ENCODE measurements around the gene SGCB. TPM values are rescaled to one million over a fixed set of nuclear protein-coding genes. Genes with fewer than 3 reads are reported as not detected.

The SGCB gene
- total RNA-seq, 6 donors from 2014 or later: 6.2 to 30.3 (median 15.4) TPM

DNA sequence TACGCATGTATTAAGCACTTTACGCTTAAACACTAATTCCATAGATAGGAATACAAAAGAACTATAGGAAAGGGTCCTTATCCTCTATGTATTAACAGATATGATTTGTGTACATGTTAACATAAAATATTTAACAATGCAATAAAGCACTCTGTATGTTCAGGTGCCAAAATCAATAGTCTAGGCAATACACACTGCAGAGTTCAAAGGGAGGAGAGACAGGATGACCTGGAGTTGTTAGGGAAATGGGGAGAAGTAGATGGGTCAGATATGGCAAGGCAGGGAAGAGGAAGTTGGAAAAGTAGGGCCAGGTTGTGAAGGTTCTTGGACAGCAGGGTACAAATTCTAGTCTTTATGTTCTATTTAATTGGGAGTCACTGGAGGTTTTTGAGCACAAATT is 2.9 kb downstream of the SGCB start:
- no peak for ATAC-seq (ENCODE audit: low FRiP score in 2 of 2)
- no peaks in the 10 kb centered on the region for H3K9me3 ChIP-seq
- H3K4me3 ChIP-seq: no peak overlapping the region
- no peaks in the 10 kb centered on the region for H3K36me3 ChIP-seq
- DNase-seq: no peak
- H3K27ac ChIP-seq: no peak overlapping the region
- peaks cover 0 to 6% (median 0%) of the 10 kb centered on the region in 4 donors for H3K27me3 ChIP-seq
- TF ChIP-seq EP300 (IDR thresholded peaks at IDR 0.05): no peak
- TF ChIP-seq, protein P1, sequence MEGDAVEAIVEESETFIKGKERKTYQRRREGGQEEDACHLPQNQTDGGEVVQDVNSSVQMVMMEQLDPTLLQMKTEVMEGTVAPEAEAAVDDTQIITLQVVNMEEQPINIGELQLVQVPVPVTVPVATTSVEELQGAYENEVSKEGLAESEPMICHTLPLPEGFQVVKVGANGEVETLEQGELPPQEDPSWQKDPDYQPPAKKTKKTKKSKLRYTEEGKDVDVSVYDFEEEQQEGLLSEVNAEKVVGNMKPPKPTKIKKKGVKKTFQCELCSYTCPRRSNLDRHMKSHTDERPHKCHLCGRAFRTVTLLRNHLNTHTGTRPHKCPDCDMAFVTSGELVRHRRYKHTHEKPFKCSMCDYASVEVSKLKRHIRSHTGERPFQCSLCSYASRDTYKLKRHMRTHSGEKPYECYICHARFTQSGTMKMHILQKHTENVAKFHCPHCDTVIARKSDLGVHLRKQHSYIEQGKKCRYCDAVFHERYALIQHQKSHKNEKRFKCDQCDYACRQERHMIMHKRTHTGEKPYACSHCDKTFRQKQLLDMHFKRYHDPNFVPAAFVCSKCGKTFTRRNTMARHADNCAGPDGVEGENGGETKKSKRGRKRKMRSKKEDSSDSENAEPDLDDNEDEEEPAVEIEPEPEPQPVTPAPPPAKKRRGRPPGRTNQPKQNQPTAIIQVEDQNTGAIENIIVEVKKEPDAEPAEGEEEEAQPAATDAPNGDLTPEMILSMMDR (IDR thresholded peaks at IDR 0.05): no peak
- TF ChIP-seq POLR2A (IDR thresholded peaks at IDR 0.05): no peak
- TF ChIP-seq POLR2AphosphoS5 (IDR thresholded peaks at IDR 0.05): no peak
- peaks cover 0 to 14% (median 0%) of the 10 kb centered on the region in 4 donors for H3K4me1 ChIP-seq
- 96 to 99% methylated on average over 2 of the region's 2 CpGs for WGBS, 2 donors

DNA sequence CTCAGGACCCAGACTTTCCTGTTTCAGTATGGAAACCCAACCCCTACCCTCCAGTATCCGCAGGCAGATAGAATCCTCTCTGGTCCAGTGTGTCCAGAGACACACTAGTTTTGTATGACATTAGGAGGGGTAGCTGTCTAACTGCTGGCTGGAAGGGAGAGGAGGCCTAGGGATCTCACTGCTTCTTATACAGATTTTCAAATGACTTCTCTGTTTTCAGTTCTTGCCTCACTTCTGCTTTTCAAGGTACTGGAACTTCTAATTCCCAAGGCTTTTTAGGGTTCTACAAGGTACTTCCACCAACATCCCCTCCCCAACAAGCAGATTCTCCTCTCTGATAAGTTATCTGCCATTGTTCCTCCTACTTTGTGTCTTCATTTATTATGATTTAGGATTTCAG is 6.1 kb downstream of the SGCB start:
- ATAC-seq (ENCODE audit: low FRiP score in 2 of 2) (no peak), DNase-seq (no peak)
- H3K36me3 ChIP-seq: peaks cover 0 to 18% (median 4%) of the 10 kb centered on the region in 4 donors
- no peak for TF ChIP-seq POLR2A (IDR thresholded peaks at IDR 0.05)
- TF ChIP-seq, protein P1 (IDR thresholded peaks at IDR 0.05): no peak
- no peak for TF ChIP-seq EP300 (IDR thresholded peaks at IDR 0.05)
- no peak for TF ChIP-seq POLR2AphosphoS5 (IDR thresholded peaks at IDR 0.05)
- H3K4me3 ChIP-seq: no peak overlapping the region
- H3K4me1 ChIP-seq: no peaks in the 10 kb centered on the region
- H3K27me3 ChIP-seq: no peaks in the 10 kb centered on the region
- no peaks in the 10 kb centered on the region for H3K9me3 ChIP-seq
- WGBS, 2 donors: 100% methylated on average over 1 of the region's 1 CpG
- no peak overlapping the region for H3K27ac ChIP-seq

DNA sequence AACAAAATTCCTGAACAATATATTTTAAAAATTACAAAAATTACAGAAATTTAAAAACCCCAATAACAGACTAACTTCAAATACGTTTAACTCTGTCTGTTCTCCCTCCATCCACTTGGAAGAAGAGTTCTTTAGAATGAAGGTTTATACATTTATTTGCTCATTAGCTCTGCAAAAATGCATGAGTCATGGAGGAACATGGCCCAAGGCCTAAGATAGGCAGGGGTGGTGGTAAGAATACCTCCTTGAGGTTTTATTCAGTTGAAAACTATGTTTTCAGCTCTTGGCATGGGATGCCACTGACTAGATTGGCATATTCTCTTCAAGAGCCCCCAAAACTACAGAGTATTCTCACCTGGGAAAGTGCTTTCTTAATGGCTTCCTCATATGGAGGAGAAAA is 9.1 kb downstream of the SGCB start:
- 90 to 92% methylated on average over 1 of the region's 1 CpG for WGBS, 2 donors

DNA sequence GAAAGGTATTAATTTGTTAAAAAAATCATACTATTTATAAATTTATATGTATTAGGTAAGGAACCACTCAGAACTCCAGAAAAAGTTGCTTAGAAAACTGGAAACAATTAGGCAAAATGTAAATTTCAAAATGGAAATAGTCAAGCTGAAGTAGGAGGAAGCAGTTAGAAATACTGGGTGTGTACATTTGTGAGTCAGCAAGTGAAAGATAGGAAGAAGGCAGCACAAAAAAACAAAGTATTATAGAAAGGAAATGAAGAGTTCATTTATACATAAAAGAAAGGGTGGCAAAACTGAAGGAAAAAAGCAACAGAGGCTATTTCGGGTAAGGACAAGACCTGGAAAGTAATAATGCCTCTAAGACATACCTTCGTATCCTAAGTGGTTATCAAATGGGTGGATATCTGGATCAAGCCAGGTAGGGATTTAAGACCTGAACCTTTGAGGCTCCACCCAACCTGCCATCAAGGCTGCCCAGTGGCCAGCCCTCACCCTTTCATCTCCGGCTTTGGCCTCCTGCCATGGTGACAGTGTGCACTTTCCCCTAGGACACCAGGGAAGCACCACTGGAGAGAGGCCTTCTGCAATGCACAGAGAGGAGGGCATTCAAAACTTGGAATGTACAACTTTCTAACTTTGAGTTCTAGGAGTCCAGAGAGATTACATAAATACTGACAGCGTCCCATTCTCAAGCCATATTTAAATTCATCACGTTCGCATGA is 18.0 kb downstream of the SGCB start, which contains the start of gene LRRC66:
LRRC66 (minus strand) TSS at position 428 of the 722 bp plus-strand sequence. CDS start 2,750 bp downstream, outside the sequence.
- H3K27me3 ChIP-seq: no peaks in the 10 kb centered on the region
- ATAC-seq (ENCODE audit: low FRiP score in 2 of 2) (no peak), DNase-seq (no peak)
- no peaks in the 10 kb centered on the region for H3K9me3 ChIP-seq
- no peaks in the 10 kb centered on the region for H3K4me1 ChIP-seq
- 91 to 93% methylated on average over 6 of the region's 6 CpGs for WGBS, 2 donors
- TF ChIP-seq POLR2A (IDR thresholded peaks at IDR 0.05) (no peak), EP300 (IDR thresholded peaks at IDR 0.05) (no peak), POLR2AphosphoS5 (IDR thresholded peaks at IDR 0.05) (no peak)
- TF ChIP-seq, protein P1 (IDR thresholded peaks at IDR 0.05): no peak
- H3K27ac ChIP-seq: no peak within 1 kb of the TSS
- peaks cover 0 to 14% (median 0%) of the 10 kb centered on the region in 4 donors for H3K36me3 ChIP-seq
- H3K4me3 ChIP-seq: no peak within 1 kb of the TSS

More for the DNA sequence above, 9.1 kb downstream of the SGCB start:
- no peaks in the 10 kb centered on the region for H3K9me3 ChIP-seq
- no peaks in the 10 kb centered on the region for H3K4me1 ChIP-seq
- no peaks in the 10 kb centered on the region for H3K27me3 ChIP-seq
- no peak for DNase-seq
- TF ChIP-seq POLR2A (IDR thresholded peaks at IDR 0.05) (no peak), EP300 (IDR thresholded peaks at IDR 0.05) (no peak), POLR2AphosphoS5 (IDR thresholded peaks at IDR 0.05) (no peak)
- TF ChIP-seq, protein P1 (IDR thresholded peaks at IDR 0.05): no peak
- no peak overlapping the region for H3K4me3 ChIP-seq
- no peak overlapping the region for H3K27ac ChIP-seq
- no peak for ATAC-seq (ENCODE audit: low FRiP score in 2 of 2)
- H3K36me3 ChIP-seq: peaks cover 0 to 18% (median 4%) of the 10 kb centered on the region in 4 donors

Measured in upper lobe of left lung (tissue), 6 donors.